Lower lobe of right lung (tissue), 2 donors: ENCODE results near the gene PLXNB1. TPM values are rescaled to one million over a fixed set of nuclear protein-coding genes. Genes with fewer than 3 reads are reported as not detected.

ENCODE experiments used
- ATAC-seq, 2 donors: fragments of 200-7000 bp; cut with Tn5 transposase; one replicate each; pipeline ENCODE4 v1.9.1; 2020 to 2022; ENCODE audit warnings: mild to moderate bottlenecking in 2 of 2, moderate library complexity in 2 of 2
- DNase-seq: peaks from one replicate; pipeline ENCODE4 v3.0.0-alpha.2; 2020
- H3K27ac ChIP-seq: fragments of 200-600 bp; one replicate; pipeline ENCODE4 v1.8.0; 2022
- H3K27me3 ChIP-seq: fragments of 200-600 bp; one replicate; pipeline ENCODE4 v1.8.0; 2022; ENCODE audit warnings: low read depth
- H3K36me3 ChIP-seq: fragments of 200-600 bp; one replicate; pipeline ENCODE4 v1.8.0; 2022; ENCODE audit warnings: mild to moderate bottlenecking
- H3K4me1 ChIP-seq: fragments of 200-600 bp; one replicate; pipeline ENCODE4 v1.8.0; 2022
- H3K4me3 ChIP-seq: fragments of 200-600 bp; one replicate; pipeline ENCODE4 v1.8.0; 2022; ENCODE audit warnings: mild to moderate bottlenecking
- H3K9me3 ChIP-seq: fragments of 200-600 bp; one replicate; pipeline ENCODE4 v1.8.0; 2022
- CTCF ChIP-seq: fragments of 200-600 bp; IDR thresholded peaks from one replicate; pipeline ENCODE4 v1.8.0; 2022; ENCODE audit warnings: antibody characterized with exemption, mild to moderate bottlenecking
- intact Hi-C: fragments of 100-400 bp; cut with DNase I; formaldehyde crosslinking; loops from one replicate; pipeline ENCODE4 v1.11.0; 2022
- long read RNA-seq: library from polyadenylated mRNA; unstranded; transcript quantifications from one replicate; pipeline ENCODE4 v2.0.0, GENCODE V29; 2021
- total RNA-seq: library from RNA; stranded (reverse); fragmentation: NEBNext Ultra II Directional; extraction: Animal tissue kit (Norgen Biotek cat#: 25700); gene quantifications from one replicate; pipeline ENCODE4 v1.2.1, GENCODE V29; 2021
- donor health status: DM: no; HTN: yes; CAD: no; lungs with severe emphysema.

Gene PLXNB1
- total RNA-seq = 94.3 TPM
- long read RNA-seq, partial matches to known transcripts = 41 of 65 reads
- long read RNA-seq, other reads (novel, unspliced or antisense) = 24 of 65 reads

- ATAC-seq (peak; percentile 71 to 77), DNase-seq (peak; percentile 87)
- Histone ChIP-seq H3K27me3 (peaks cover 4% of the 10 kb centered on the region), H3K36me3 (peaks cover 14% of the 10 kb centered on the region), H3K4me1 (peaks cover 62% of the 10 kb centered on the region), H3K4me3 (peak within 1 kb of the TSS; percentile 86), H3K27ac (peak within 1 kb of the TSS; percentile 89), H3K9me3 (no peaks in the 10 kb centered on the region)
- no peak for TF ChIP-seq CTCF
- intact Hi-C loops = no loop called here
Observed at GRCh38 chr3:48429960-48430707, at the start of gene PLXNB1. TSS of gene PLXNB1 (minus strand) at chr3:48430086. CDS start at chr3:48424611, 5,475 bp downstream.

GRCh38 chr3:48478626-48479555 is 49.0 kb upstream of the PLXNB1 start:
- no peaks in the 10 kb centered on the region for H3K27me3 ChIP-seq
- no peak overlapping the region for H3K4me3 ChIP-seq
- peak overlapping the region; percentile 36 for H3K27ac ChIP-seq
- no peak for TF ChIP-seq CTCF
- peaks cover 12% of the 10 kb centered on the region for H3K36me3 ChIP-seq
- no peaks in the 10 kb centered on the region for H3K9me3 ChIP-seq
- no peak for DNase-seq
- intact Hi-C loops = no loop called here
- peaks cover under 1% of the 10 kb centered on the region for H3K4me1 ChIP-seq
- peak; percentile 36 to 42 for ATAC-seq

- H3K9me3 ChIP-seq = no peaks in the 10 kb centered on the region
- no peak overlapping the region for H3K27ac ChIP-seq
- no peak for TF ChIP-seq CTCF
- peaks cover 9% of the 10 kb centered on the region for H3K4me1 ChIP-seq
- no peaks in the 10 kb centered on the region for H3K27me3 ChIP-seq
- no peak for ATAC-seq
- intact Hi-C loops = no loop called here
- H3K4me3 ChIP-seq = no peak overlapping the region
- no peak for DNase-seq
- peaks cover 12% of the 10 kb centered on the region for H3K36me3 ChIP-seq
Observed at GRCh38 chr3:48477959-48478520, 48.2 kb upstream of the PLXNB1 start.

GRCh38 chr3:48476426-48477053 is 46.7 kb upstream of the PLXNB1 start:
- intact Hi-C loops = no loop called here
- DNase-seq = no peak
- Histone ChIP-seq H3K9me3 (no peaks in the 10 kb centered on the region), H3K27me3 (no peaks in the 10 kb centered on the region), H3K36me3 (peaks cover 12% of the 10 kb centered on the region), H3K4me1 (peaks cover 20% of the 10 kb centered on the region), H3K4me3 (no peak overlapping the region), H3K27ac (no peak overlapping the region)
- TF ChIP-seq CTCF = no peak
- ATAC-seq = no peak

GRCh38 chr3:48475188-48475587 is 45.3 kb upstream of the PLXNB1 start:
- Histone ChIP-seq H3K9me3 (no peaks in the 10 kb centered on the region), H3K36me3 (peaks cover 18% of the 10 kb centered on the region), H3K27ac (no peak overlapping the region), H3K27me3 (no peaks in the 10 kb centered on the region), H3K4me3 (no peak overlapping the region), H3K4me1 (peaks cover 33% of the 10 kb centered on the region)
- DNase-seq = no peak
- no peak for ATAC-seq
- intact Hi-C loops = no loop called here
- TF ChIP-seq CTCF = no peak
